Activated T-helper 17 cell treated with anti-CD3 and anti-CD28 coated beads, Interleukin-2, amount 50 U/mL, for 72 hours (primary cell): Measurements from ENCODE around the gene CPNE6. TPM values are rescaled to one million over a fixed set of nuclear protein-coding genes. Genes with fewer than 3 reads are reported as not detected.
A peak's percentile ranks its signal among the peaks of the same experiment; 100 is the strongest.

ENCODE experiments used
- ATAC-seq: fragments of 150-1000 bp; cut with Tn5 transposase; replicated peaks from 2 replicates; pipeline ENCODE4 v1.10.0; 2021; ENCODE audit warnings: mild to moderate bottlenecking, moderate library complexity
- H3K27ac Mint-ChIP-seq: one replicate; pipeline ENCODE4 v1.8.0; 2022; ENCODE audit warnings: mixed read lengths
- H3K27me3 Mint-ChIP-seq: one replicate; pipeline ENCODE4 v1.8.0; 2022; ENCODE audit warnings: mixed read lengths
- H3K36me3 Mint-ChIP-seq: one replicate; pipeline ENCODE4 v1.8.0; 2022; ENCODE audit warnings: low read depth, mild to moderate bottlenecking, mixed read lengths
- H3K4me1 Mint-ChIP-seq: one replicate; pipeline ENCODE4 v1.8.0; 2022; ENCODE audit warnings: mixed read lengths
- H3K4me3 Mint-ChIP-seq: one replicate; pipeline ENCODE4 v1.8.0; 2022; ENCODE audit warnings: mild to moderate bottlenecking, mixed read lengths
- H3K9me3 Mint-ChIP-seq: one replicate; pipeline ENCODE4 v1.8.0; 2022; ENCODE audit warnings: mixed read lengths
- total RNA-seq, 2 donors: library from RNA; stranded (reverse); gene quantifications; one replicate each; pipeline ENCODE4 v1.2.3, GENCODE V29; 2022

Gene CPNE6
- total RNA-seq, 2 donors from 2014 or later: not detected

DNA sequence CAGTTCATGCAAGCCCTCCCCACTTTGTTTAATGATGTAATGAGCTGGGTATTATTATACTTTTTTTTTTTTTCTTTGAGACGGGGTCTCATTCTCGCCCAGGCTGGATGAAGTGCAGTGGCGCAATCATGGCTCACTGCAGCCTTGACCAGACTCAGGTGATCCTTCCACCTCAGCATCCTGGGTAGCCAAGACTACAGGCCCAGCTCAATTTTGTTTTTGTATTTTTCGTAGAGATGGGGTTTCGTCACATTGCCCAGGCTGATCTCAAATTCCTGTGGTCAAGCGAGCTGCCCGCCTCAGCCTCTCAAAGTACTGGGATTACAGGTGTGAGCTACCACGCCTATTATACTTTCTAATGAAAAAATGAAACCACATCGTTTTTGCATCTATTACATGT is 38.7 kb downstream of the CPNE6 start:
- no peak for ATAC-seq
- Mint-ChIP-seq H3K36me3 (peaks cover 7% of the 10 kb centered on the region), H3K4me1 (no peaks in the 10 kb centered on the region), H3K4me3 (no peak overlapping the region), H3K27ac (no peak overlapping the region), H3K9me3 (no peaks in the 10 kb centered on the region), H3K27me3 (no peaks in the 10 kb centered on the region)

GRCh38 chr14:24110523-24110922 is 39.2 kb downstream of the CPNE6 start:
- Mint-ChIP-seq H3K4me1 (peaks cover 4% of the 10 kb centered on the region), H3K27ac (no peak overlapping the region), H3K36me3 (peaks cover 11% of the 10 kb centered on the region), H3K4me3 (no peak overlapping the region), H3K9me3 (no peaks in the 10 kb centered on the region), H3K27me3 (no peaks in the 10 kb centered on the region)
- ATAC-seq: no peak

- Mint-ChIP-seq H3K4me3 (peak overlapping the region; percentile 100), H3K9me3 (no peaks in the 10 kb centered on the region), H3K27me3 (no peaks in the 10 kb centered on the region), H3K36me3 (peaks cover 40% of the 10 kb centered on the region), H3K27ac (peak overlapping the region; percentile 98), H3K4me1 (peaks cover 20% of the 10 kb centered on the region)
- ATAC-seq: no peak
These were observed 42.0 kb downstream of the CPNE6 start for GRCh38 chr14:24113379-24113800.

DNA sequence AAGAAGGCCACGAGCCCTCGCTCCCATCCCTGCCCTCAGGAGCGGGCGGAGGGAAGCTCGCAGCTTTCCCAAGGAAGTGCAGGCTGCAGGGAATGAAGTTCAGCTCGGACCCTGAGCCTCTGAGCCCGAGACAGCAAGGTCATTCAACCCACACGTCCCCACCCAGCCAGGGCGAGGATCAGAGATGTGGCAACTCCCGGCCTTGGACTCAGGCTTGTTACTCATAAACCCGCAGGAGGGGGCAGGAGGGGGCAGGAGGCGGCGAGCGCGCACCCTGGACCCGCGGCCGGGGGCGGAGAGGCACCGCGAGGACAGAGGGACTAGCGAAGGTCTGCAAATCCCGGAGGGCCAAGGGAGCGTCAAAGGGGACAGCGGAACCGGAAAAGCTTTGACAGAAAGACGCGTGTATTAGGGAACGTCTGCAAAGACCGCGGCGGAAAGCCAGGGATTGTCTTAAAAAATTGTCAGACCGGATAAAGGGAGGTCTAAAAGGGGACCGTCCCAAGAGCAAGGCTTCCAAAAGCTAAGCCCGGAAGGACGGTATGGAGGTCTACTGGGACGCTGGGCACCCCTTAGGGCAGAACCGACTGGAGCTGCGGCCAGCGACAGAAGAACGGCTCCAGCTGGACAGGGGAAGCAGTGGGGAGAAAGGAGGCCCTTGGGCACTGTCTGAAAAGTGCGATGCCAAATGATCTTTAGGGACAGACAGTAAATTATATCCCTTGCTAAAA is 42.6 kb downstream of the CPNE6 start:
- peak; percentile 53 for ATAC-seq
- peak overlapping the region; percentile 100 for H3K4me3 Mint-ChIP-seq
- peaks cover 46% of the 10 kb centered on the region for H3K36me3 Mint-ChIP-seq
- no peaks in the 10 kb centered on the region for H3K27me3 Mint-ChIP-seq
- peak overlapping the region; percentile 98 for H3K27ac Mint-ChIP-seq
- H3K9me3 Mint-ChIP-seq: no peaks in the 10 kb centered on the region
- H3K4me1 Mint-ChIP-seq: peaks cover 24% of the 10 kb centered on the region

GRCh38 chr14:24114532-24115421 is 43.4 kb downstream of the CPNE6 start, which contains the start of the genes DCAF11 and NRL:
TSS of gene DCAF11 (plus strand) at chr14:24114777. CDS start at chr14:24115595, 818 bp downstream.
TSS of gene NRL (minus strand) at chr14:24114949. CDS start at chr14:24082848, 32,101 bp downstream.
- peak; percentile 90 for ATAC-seq
- Mint-ChIP-seq H3K4me3 (peak within 1 kb of the TSS; percentile 100), H3K4me1 (peaks cover 24% of the 10 kb centered on the region), H3K9me3 (no peaks in the 10 kb centered on the region), H3K27me3 (no peaks in the 10 kb centered on the region), H3K36me3 (peaks cover 54% of the 10 kb centered on the region), H3K27ac (peak within 1 kb of the TSS; percentile 98)

- H3K27ac Mint-ChIP-seq: peak overlapping the region; percentile 98
- no peak for ATAC-seq
- H3K4me1 Mint-ChIP-seq: peaks cover 24% of the 10 kb centered on the region
- peaks cover 62% of the 10 kb centered on the region for H3K36me3 Mint-ChIP-seq
- no peaks in the 10 kb centered on the region for H3K9me3 Mint-ChIP-seq
- peak overlapping the region; percentile 100 for H3K4me3 Mint-ChIP-seq
- H3K27me3 Mint-ChIP-seq: no peaks in the 10 kb centered on the region
These were observed 44.2 kb downstream of the CPNE6 start for GRCh38 chr14:24115422-24116127.

DNA sequence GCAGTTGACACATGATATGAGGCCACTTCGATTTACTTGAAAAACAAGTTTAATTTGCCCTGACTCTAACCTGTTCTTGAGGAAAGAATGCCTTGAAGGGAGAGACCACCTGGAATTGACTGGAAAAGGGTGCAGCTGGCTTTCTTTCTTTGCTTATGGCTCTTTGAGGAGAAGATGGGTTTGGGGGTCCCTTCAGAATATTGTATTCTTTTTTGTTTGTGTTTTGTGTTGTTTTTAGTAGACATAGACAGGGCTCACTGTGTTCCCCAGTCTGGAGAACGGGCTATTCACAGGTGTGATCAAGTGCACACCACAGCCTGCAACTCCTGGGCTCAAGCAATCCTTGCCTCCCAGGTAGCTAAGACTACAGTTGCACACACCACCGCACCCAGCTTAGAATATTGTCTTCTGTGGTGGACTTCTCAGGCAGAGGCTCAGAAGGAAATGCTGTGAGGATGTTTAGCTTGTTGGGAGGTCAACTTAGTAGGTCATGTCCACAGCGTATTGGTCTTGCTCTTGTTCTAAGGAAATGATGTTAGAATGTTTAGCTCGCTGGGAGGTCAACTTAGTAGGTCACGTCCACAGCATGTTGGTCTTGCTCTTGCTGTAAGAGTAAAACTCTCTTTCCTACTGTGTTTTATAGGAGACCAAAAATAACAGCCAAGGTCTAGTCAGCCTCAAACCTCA is 44.9 kb downstream of the CPNE6 start:
- peaks cover 24% of the 10 kb centered on the region for H3K4me1 Mint-ChIP-seq

DNA sequence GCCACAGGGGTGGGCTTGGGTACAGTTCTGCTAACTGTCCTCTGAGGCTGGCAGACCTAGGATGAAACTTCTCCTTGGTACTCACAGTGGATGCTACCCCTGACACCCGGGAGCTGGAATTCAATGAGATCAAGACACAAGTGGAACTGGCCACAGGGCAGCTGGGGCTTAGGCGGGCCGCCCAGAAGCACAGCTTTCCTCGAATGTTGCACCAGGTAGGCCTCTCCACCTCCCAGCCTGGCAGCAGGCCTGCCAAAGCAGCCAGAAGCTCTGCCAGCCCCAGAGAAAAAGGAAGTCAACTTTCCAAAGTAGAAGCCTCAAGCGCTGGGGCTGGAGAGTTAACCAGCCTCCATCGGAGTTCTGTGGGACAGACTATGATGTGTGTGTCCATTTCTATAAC is 45.8 kb downstream of the CPNE6 start:
- no peak overlapping the region for H3K4me3 Mint-ChIP-seq
- no peak for ATAC-seq
- no peaks in the 10 kb centered on the region for H3K9me3 Mint-ChIP-seq
- peaks cover 24% of the 10 kb centered on the region for H3K4me1 Mint-ChIP-seq
- H3K36me3 Mint-ChIP-seq: peaks cover 78% of the 10 kb centered on the region
- peak overlapping the region; percentile 98 for H3K27ac Mint-ChIP-seq
- no peaks in the 10 kb centered on the region for H3K27me3 Mint-ChIP-seq

More for the DNA sequence above, 44.9 kb downstream of the CPNE6 start:
- peak overlapping the region; percentile 100 for H3K4me3 Mint-ChIP-seq
- H3K36me3 Mint-ChIP-seq: peaks cover 69% of the 10 kb centered on the region
- H3K27me3 Mint-ChIP-seq: no peaks in the 10 kb centered on the region
- ATAC-seq: no peak
- no peaks in the 10 kb centered on the region for H3K9me3 Mint-ChIP-seq
- peak overlapping the region; percentile 98 for H3K27ac Mint-ChIP-seq

- H3K27me3 Mint-ChIP-seq: no peaks in the 10 kb centered on the region
- peaks cover 97% of the 10 kb centered on the region for H3K36me3 Mint-ChIP-seq
- H3K4me3 Mint-ChIP-seq: no peak overlapping the region
- no peaks in the 10 kb centered on the region for H3K9me3 Mint-ChIP-seq
- peaks cover 24% of the 10 kb centered on the region for H3K4me1 Mint-ChIP-seq
- H3K27ac Mint-ChIP-seq: peak overlapping the region; percentile 64
- ATAC-seq: no peak
These were observed 48.3 kb downstream of the CPNE6 start for GRCh38 chr14:24119691-24120090.

- H3K4me3 Mint-ChIP-seq: no peak overlapping the region
- no peak for ATAC-seq
- H3K4me1 Mint-ChIP-seq: peaks cover 13% of the 10 kb centered on the region
- no peak overlapping the region for H3K27ac Mint-ChIP-seq
- H3K9me3 Mint-ChIP-seq: no peaks in the 10 kb centered on the region
- H3K36me3 Mint-ChIP-seq: peaks cover 82% of the 10 kb centered on the region
- no peaks in the 10 kb centered on the region for H3K27me3 Mint-ChIP-seq
These were observed 49.8 kb downstream of the CPNE6 start for GRCh38 chr14:24121210-24121609.

GRCh38 chr14:24122416-24122815 is 51.1 kb downstream of the CPNE6 start:
- H3K36me3 Mint-ChIP-seq: peaks cover 70% of the 10 kb centered on the region
- no peak overlapping the region for H3K4me3 Mint-ChIP-seq
- no peaks in the 10 kb centered on the region for H3K27me3 Mint-ChIP-seq
- no peak overlapping the region for H3K27ac Mint-ChIP-seq
- ATAC-seq: no peak
- peaks cover 6% of the 10 kb centered on the region for H3K4me1 Mint-ChIP-seq
- H3K9me3 Mint-ChIP-seq: no peaks in the 10 kb centered on the region

GRCh38 chr14:24122898-24123297 is 51.5 kb downstream of the CPNE6 start:
- peaks cover 65% of the 10 kb centered on the region for H3K36me3 Mint-ChIP-seq
- no peak for ATAC-seq
- peaks cover 6% of the 10 kb centered on the region for H3K4me1 Mint-ChIP-seq
- H3K27me3 Mint-ChIP-seq: no peaks in the 10 kb centered on the region
- peak overlapping the region; percentile 58 for H3K27ac Mint-ChIP-seq
- H3K4me3 Mint-ChIP-seq: no peak overlapping the region
- no peaks in the 10 kb centered on the region for H3K9me3 Mint-ChIP-seq

DNA sequence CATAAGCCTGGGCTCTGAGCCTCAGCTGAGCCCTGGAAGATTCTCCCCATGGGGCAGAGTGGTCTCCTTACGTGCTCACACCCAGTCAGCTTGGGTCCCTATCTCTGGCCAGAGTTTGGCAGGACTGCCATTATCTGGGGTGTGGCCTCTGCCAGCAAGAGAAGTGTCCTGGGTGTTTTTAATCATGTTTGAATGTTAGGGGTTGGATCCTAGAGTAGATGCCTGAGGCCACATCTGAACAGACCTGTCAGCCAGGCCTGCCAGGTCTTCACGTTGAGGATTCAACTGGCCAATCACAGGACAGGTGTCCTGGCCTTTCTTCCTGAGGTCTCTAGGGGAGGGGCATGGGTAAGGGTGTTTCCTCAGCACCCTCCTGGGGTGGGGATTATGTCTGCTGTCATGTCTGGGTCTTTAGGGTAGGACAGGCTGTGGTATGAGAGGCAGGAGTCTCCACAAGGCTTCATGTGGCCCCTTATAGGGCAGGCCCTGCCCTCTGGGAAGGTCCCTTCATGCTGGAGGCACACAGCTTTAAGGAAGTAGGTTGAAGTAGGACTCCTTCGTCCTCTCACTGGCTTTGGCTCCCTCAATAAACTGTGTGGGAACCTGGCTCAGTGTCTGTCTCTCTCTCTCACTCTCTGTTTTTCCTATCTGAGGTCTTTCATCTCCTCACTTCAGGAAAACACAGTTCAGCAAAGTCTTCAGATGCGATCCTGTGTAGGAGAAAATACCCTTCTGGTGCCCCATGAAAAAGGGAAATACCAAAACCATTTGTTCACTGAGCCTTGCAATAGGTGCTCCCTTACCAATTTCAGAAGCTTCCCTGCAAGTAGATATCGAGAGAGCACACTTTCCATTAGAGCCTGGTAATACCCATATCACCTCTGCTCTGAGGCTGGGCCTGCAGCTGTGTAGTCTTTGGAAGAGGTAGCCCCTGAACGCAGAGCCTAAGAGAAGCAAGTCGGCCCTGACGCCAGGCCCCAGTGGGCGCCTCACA is 52.4 kb downstream of the CPNE6 start:
- Mint-ChIP-seq H3K27ac (peak overlapping the region; percentile 58), H3K36me3 (peaks cover 57% of the 10 kb centered on the region), H3K4me3 (no peak overlapping the region), H3K27me3 (no peaks in the 10 kb centered on the region), H3K9me3 (no peaks in the 10 kb centered on the region), H3K4me1 (peaks cover under 1% of the 10 kb centered on the region)
- no peak for ATAC-seq
